ENCODE measurements around the gene TBC1D2B. TPM values are rescaled to one million over a fixed set of nuclear protein-coding genes. Genes with fewer than 3 reads are reported as not detected.
"Not testable (repeated sequence)": the region's sequence is repeated elsewhere in the genome, so short reads cannot be mapped to it uniquely, and the experiment has no call there.

Gene TBC1D2B
- total RNA-seq, 1 experiment from 2014 or later = 50.0 TPM

DNA sequence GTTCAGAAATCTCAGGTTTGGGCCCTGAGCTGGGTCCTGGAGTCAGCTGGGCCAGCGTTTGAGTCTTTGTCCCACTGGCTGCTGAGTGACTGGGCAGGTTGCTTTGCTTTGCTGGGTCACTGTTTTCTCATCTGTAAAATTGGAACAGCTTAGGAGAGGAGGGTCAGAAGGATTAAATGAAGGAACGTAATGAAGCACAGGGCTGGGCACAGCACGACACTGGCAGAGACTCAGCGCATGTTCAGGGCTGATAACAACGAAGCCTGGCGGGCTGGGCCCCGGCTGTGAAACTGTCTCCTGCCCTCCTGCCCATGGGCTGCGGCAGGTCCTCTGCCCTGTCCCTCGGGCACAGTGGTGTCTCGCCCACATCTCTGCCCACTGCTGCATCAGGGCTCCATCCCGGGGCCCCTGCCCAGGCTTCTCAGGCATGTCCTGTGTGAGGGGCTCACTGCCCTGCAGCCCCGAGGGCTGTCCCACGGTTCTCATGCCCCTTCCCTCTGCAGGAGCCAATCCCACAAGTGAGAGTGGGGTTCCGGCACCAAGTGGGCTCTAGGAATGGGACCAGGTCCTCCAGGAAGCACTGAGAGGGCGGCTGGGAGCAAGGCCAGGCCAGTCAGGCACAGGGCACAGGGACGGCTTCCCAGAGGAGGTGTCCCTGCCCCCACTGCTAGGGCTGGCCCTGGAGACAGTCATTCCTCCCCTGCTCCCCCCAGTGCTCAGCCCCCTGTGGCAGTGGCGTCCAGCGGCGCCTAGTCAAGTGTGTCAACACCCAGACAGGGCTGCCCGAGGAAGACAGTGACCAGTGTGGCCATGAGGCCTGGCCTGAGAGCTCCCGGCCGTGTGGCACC is 88.0 kb downstream of the TBC1D2B start:
- peak overlapping the region; percentile 4 for H3K27ac Mint-ChIP-seq (ENCODE audit: unreplicated experiment)
- no peaks in the 10 kb centered on the region for H3K9me3 Mint-ChIP-seq (ENCODE audit: low read depth, unreplicated experiment)
- CTCF ChIA-PET = no interaction called here
- no peak for DNase-seq
- H3K4me3 Mint-ChIP-seq (ENCODE audit: low read depth, unreplicated experiment) = no peak overlapping the region
- intact Hi-C loops (cut with micrococcal nuclease; ENCODE audit: unreplicated experiment) = no loop called here
- no TSS peak for BruUV-seq (replicated peaks)
- peaks cover 30% of the 10 kb centered on the region for H3K4me1 Mint-ChIP-seq (ENCODE audit: low read depth, unreplicated experiment)
- TF ChIP-seq, protein P1, sequence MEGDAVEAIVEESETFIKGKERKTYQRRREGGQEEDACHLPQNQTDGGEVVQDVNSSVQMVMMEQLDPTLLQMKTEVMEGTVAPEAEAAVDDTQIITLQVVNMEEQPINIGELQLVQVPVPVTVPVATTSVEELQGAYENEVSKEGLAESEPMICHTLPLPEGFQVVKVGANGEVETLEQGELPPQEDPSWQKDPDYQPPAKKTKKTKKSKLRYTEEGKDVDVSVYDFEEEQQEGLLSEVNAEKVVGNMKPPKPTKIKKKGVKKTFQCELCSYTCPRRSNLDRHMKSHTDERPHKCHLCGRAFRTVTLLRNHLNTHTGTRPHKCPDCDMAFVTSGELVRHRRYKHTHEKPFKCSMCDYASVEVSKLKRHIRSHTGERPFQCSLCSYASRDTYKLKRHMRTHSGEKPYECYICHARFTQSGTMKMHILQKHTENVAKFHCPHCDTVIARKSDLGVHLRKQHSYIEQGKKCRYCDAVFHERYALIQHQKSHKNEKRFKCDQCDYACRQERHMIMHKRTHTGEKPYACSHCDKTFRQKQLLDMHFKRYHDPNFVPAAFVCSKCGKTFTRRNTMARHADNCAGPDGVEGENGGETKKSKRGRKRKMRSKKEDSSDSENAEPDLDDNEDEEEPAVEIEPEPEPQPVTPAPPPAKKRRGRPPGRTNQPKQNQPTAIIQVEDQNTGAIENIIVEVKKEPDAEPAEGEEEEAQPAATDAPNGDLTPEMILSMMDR (IDR thresholded peaks at IDR 0.05; ENCODE audit: unreplicated experiment) = no peak
- peaks cover 34% of the 10 kb centered on the region for H3K36me3 Mint-ChIP-seq (ENCODE audit: insufficient read depth, unreplicated experiment)
- no peaks in the 10 kb centered on the region for H3K27me3 Mint-ChIP-seq (ENCODE audit: unreplicated experiment)

DNA sequence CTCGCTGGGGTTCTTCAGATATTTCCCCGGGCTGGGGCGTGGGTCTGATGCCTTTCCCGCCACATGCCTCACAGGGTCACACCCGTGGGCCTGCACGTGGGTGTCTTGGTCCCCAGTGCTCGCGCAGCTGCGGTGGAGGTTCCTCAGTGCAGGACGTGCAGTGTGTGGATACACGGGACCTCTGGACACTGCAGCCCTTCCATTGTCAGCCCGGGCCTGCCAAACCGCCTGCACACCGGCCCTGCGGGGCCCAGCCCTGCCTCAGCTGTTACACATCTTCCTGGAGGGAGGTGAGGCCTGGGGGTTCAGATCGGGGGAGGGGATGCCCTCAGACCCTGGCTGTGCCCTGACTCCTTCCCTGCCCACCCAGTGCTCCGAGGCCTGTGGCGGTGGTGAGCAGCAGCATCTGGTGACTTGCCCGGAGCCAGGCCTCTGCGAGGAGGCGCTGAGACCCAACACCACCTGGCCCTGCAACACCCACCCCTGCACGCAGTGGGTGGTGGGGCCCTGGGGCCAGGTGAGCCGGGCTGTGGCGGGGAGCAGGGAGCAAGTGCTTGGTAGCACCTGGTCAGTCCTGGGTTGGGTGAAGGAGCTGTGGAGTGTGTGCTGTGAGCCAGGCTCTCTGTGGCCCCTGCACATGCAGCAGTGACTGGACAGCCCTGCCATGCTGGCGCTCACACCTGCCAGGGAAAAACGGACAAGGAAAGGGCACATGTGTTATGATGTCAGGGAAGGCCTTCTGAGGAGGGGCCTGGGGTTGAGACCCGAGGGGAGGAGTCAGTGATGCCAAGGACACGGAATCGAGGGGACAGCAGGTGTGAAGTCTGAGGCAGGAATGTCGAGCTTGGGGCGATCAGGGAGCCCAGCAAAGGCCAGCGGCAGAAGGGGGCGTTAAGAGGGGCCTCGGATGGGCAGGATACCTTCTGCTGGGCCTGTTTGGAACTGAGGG is 88.9 kb downstream of the TBC1D2B start:
- no peak overlapping the region for H3K4me3 Mint-ChIP-seq (ENCODE audit: low read depth, unreplicated experiment)
- H3K27ac Mint-ChIP-seq (ENCODE audit: unreplicated experiment) = peak overlapping the region; percentile 4
- DNase-seq = no peak
- intact Hi-C loops (cut with micrococcal nuclease; ENCODE audit: unreplicated experiment) = no loop called here
- CTCF ChIA-PET = no interaction called here
- H3K4me1 Mint-ChIP-seq (ENCODE audit: low read depth, unreplicated experiment) = peaks cover 28% of the 10 kb centered on the region
- H3K9me3 Mint-ChIP-seq (ENCODE audit: low read depth, unreplicated experiment) = no peaks in the 10 kb centered on the region
- H3K27me3 Mint-ChIP-seq (ENCODE audit: unreplicated experiment) = peaks cover 6% of the 10 kb centered on the region
- TF ChIP-seq, protein P1 (IDR thresholded peaks at IDR 0.05; ENCODE audit: unreplicated experiment) = no peak
- peaks cover 27% of the 10 kb centered on the region for H3K36me3 Mint-ChIP-seq (ENCODE audit: insufficient read depth, unreplicated experiment)
- BruUV-seq (replicated peaks) = no TSS peak

DNA sequence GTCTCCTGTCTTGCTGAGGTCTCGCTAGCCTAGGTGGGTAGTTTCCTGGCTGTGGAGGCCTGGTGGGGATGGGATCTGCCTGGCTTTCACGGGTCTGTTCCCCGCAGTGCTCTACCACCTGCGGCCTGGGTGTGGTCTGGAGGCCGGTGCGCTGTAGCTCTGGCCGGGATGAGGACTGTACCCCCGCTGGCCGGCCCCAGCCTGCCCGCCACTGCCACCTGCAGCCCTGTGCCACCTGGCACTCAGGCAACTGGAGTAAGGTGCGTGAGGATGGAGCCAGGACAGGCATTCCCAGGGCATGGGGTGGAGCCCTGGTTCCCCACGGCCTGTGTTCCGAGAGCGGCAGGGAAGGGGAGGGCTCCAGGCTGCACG is 89.8 kb downstream of the TBC1D2B start:
- DNase-seq; H3K9me3 Mint-ChIP-seq (ENCODE audit: low read depth, unreplicated experiment); BruUV-seq (replicated peaks); CTCF ChIA-PET; H3K4me3 Mint-ChIP-seq (ENCODE audit: low read depth, unreplicated experiment); H3K27ac Mint-ChIP-seq (ENCODE audit: unreplicated experiment); intact Hi-C loops (cut with micrococcal nuclease; ENCODE audit: unreplicated experiment): not testable (repeated sequence)
- H3K36me3 Mint-ChIP-seq (ENCODE audit: insufficient read depth, unreplicated experiment) = peaks cover 21% of the 10 kb centered on the region
- H3K27me3 Mint-ChIP-seq (ENCODE audit: unreplicated experiment) = peaks cover 15% of the 10 kb centered on the region
- peaks cover 25% of the 10 kb centered on the region for H3K4me1 Mint-ChIP-seq (ENCODE audit: low read depth, unreplicated experiment)

DNA sequence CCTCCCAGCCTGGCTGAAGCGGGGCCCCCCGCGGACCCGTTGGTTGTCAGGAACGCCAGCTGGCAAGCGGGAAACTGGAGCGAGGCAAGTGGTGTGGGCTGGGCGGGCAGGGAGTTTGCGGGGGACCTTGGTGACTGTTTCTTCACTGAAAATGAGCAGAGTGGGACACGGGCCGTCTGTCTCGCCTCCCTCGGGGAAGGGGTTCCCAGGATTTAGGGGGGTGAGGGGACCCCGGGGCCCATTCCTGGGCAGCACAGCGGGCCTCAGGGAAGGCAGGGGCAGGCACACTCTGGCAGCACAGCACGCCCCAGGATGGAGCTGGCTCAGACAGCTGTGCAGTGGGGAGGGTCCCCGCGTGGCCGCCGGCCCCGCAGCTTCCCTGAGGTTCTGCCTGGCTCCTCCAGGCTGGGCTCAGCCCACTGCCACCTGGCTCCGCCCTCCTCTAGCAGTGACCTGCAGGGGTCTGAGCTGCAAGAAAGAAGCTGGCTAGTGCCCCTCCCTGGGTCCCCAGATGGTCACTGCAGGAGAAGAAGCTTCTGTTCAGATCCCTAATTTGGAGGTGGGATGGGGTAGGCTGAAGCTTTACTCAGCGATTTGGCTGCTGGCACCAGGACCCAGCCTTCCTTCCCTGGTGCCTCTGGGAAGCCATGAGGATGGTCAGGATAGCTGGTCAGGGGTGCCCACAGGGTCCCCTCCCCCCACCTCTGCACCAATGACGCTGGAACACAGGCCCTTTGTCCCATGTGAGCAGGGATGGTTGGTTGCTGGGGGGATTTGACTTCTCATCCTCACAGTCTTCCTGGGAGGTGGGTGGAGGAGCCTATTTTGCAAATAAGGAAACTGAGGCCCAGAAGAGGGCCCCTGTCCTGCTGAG is 90.4 kb downstream of the TBC1D2B start:
- TF ChIP-seq, protein P1 (IDR thresholded peaks at IDR 0.05; ENCODE audit: unreplicated experiment) = no peak
- intact Hi-C loops (cut with micrococcal nuclease; ENCODE audit: unreplicated experiment) = no loop called here
- no peak overlapping the region for H3K4me3 Mint-ChIP-seq (ENCODE audit: low read depth, unreplicated experiment)
- BruUV-seq (replicated peaks) = no TSS peak
- CTCF ChIA-PET = no interaction called here
- H3K9me3 Mint-ChIP-seq (ENCODE audit: low read depth, unreplicated experiment) = no peaks in the 10 kb centered on the region
- peaks cover 25% of the 10 kb centered on the region for H3K4me1 Mint-ChIP-seq (ENCODE audit: low read depth, unreplicated experiment)
- H3K27me3 Mint-ChIP-seq (ENCODE audit: unreplicated experiment) = peaks cover 21% of the 10 kb centered on the region
- no peak for DNase-seq
- H3K36me3 Mint-ChIP-seq (ENCODE audit: insufficient read depth, unreplicated experiment) = peaks cover 15% of the 10 kb centered on the region
- no peak overlapping the region for H3K27ac Mint-ChIP-seq (ENCODE audit: unreplicated experiment)
